ENCODE results near the gene COL23A1.
"Not testable (repeated sequence)": the region's sequence is repeated elsewhere in the genome, so short reads cannot be mapped to it uniquely, and the experiment has no call there.

The COL23A1 gene

DNA sequence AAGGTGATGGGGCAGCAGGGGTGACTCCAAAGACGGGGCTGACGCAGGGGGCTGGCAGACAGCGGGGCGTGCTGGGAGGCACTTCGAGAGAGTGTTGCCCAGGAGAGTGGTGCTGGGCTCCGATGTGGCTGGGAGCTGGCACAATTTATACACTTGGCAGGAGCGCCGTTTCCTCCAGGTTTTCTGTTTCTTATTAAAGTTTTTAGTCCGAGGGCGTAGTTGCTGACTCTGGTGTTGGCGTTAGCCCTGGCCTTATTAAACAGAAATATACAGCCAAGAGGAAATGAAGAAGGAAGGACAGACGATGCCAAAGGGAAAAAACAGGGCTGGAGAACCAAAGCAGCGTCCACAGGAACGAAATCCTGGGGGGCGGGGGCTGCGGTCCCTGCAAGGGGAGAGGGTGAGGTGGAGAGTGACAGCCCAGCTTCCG is 218.0 kb downstream of the COL23A1 start:
- no peak for DNase-seq
- Histone ChIP-seq H3K4me2 (ENCODE audit: low read depth, low read length) (no peak overlapping the region), H3K4me3 (ENCODE audit: low read length) (no peak overlapping the region), H2AFZ (ENCODE audit: low read length) (no peak overlapping the region), H3K27me3 (replicated peaks; ENCODE audit: insufficient read depth, low read length) (peaks cover 60% of the 10 kb centered on the region), H3K27ac (ENCODE audit: low read length) (no peak overlapping the region), H4K20me1 (ENCODE audit: insufficient read depth, low read length) (no peaks in the 10 kb centered on the region), H3K9ac (ENCODE audit: low read length) (no peak overlapping the region), H3K79me2 (ENCODE audit: low read length) (no peaks in the 10 kb centered on the region), H3F3A (ENCODE audit: insufficient read depth, low read length) (no peaks in the 10 kb centered on the region), H3K4me1 (ENCODE audit: low read length) (no peaks in the 10 kb centered on the region), H3K36me3 (replicated peaks; ENCODE audit: insufficient read depth, low read length) (no peaks in the 10 kb centered on the region), H3K9me2 (replicated peaks; ENCODE audit: insufficient read depth, low read length) (no peaks in the 10 kb centered on the region), H3K9me3 (replicated peaks; ENCODE audit: insufficient read depth, low read length) (no peaks in the 10 kb centered on the region)
- TF ChIP-seq, protein P1, sequence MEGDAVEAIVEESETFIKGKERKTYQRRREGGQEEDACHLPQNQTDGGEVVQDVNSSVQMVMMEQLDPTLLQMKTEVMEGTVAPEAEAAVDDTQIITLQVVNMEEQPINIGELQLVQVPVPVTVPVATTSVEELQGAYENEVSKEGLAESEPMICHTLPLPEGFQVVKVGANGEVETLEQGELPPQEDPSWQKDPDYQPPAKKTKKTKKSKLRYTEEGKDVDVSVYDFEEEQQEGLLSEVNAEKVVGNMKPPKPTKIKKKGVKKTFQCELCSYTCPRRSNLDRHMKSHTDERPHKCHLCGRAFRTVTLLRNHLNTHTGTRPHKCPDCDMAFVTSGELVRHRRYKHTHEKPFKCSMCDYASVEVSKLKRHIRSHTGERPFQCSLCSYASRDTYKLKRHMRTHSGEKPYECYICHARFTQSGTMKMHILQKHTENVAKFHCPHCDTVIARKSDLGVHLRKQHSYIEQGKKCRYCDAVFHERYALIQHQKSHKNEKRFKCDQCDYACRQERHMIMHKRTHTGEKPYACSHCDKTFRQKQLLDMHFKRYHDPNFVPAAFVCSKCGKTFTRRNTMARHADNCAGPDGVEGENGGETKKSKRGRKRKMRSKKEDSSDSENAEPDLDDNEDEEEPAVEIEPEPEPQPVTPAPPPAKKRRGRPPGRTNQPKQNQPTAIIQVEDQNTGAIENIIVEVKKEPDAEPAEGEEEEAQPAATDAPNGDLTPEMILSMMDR (IDR thresholded peaks at IDR 0.05; ENCODE audit: low read length) = no peak
- TF ChIP-seq EZH2 (optimal IDR thresholded peaks at IDR 0.05; ENCODE audit: low read depth, low read length) (no peak), EZH2phosphoT487 (IDR thresholded peaks at IDR 0.05; ENCODE audit: low read length) (no peak)

DNA sequence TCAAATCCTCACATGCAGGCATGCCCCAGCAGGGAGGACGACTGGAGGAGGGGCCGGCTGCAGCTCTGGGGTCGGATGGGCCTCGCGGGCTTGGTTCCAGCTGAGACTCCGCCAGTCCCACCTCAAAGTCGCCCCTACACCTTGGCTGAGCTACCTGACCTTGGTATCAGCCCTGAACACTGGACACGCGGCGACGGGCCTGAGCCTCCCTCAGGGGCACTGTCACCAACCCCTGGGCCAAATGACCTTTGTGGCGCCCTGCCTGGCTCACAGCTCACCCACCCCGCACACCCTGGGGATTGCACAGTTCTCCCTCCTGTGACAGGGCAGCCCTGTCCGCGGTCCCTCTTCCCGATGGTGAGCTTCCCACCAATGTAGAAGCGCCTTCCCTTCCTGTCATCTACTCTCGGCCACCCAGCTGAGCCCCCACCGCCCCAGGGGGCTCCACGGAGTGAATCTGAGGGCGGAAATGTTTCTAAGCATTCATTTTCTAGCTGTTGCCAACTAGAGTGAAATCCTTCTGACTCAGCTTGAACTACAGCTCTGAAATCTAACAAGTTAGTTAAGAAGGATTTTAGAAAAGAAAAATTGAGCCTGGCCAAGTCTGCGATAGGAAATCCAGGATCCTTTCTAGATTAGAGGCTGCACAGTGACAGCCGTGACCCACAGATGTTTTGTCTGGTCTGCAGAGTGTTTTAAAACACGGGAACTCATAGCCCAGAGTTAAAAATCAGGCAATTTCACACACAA is 218.7 kb downstream of the COL23A1 start:
- no peak overlapping the region for H3K27ac ChIP-seq (ENCODE audit: low read length)
- no peak overlapping the region for H3K4me2 ChIP-seq (ENCODE audit: low read depth, low read length)
- no peaks in the 10 kb centered on the region for H3K9me3 ChIP-seq (replicated peaks; ENCODE audit: insufficient read depth, low read length)
- no peak for DNase-seq
- no peaks in the 10 kb centered on the region for H3F3A ChIP-seq (ENCODE audit: insufficient read depth, low read length)
- no peaks in the 10 kb centered on the region for H4K20me1 ChIP-seq (ENCODE audit: insufficient read depth, low read length)
- no peaks in the 10 kb centered on the region for H3K4me1 ChIP-seq (ENCODE audit: low read length)
- no peak overlapping the region for H3K9ac ChIP-seq (ENCODE audit: low read length)
- no peaks in the 10 kb centered on the region for H3K9me2 ChIP-seq (replicated peaks; ENCODE audit: insufficient read depth, low read length)
- no peak overlapping the region for H3K4me3 ChIP-seq (ENCODE audit: low read length)
- no peaks in the 10 kb centered on the region for H3K36me3 ChIP-seq (replicated peaks; ENCODE audit: insufficient read depth, low read length)
- TF ChIP-seq, protein P1 (IDR thresholded peaks at IDR 0.05; ENCODE audit: low read length) = no peak
- TF ChIP-seq EZH2 (optimal IDR thresholded peaks at IDR 0.05; ENCODE audit: low read depth, low read length) (no peak), EZH2phosphoT487 (IDR thresholded peaks at IDR 0.05; ENCODE audit: low read length) (no peak)
- peaks cover 59% of the 10 kb centered on the region for H3K27me3 ChIP-seq (replicated peaks; ENCODE audit: insufficient read depth, low read length)
- no peak overlapping the region for H2AFZ ChIP-seq (ENCODE audit: low read length)
- no peaks in the 10 kb centered on the region for H3K79me2 ChIP-seq (ENCODE audit: low read length)

DNA sequence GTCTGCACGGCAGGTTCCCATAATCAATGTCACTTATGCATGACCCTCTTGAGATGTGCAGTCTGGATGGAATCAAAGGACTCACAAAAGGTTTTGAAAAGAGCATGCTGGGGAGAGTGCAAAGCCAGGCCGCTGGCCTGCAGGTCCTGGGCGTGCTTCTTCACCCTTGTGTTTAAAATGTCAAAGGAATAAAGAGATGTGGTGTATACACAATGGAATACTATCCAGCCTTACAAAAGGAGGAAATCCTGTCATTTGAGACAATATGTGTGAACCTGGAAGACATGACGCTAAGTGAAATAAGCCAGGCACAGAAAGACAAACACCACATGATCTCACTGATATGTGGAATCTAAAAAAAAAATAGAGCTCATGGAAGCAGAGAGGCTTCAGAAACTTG is 220.1 kb downstream of the COL23A1 start:
- H3K79me2 ChIP-seq (ENCODE audit: low read length) = no peaks in the 10 kb centered on the region
- TF ChIP-seq, protein P1 (IDR thresholded peaks at IDR 0.05; ENCODE audit: low read length) = no peak
- TF ChIP-seq EZH2 (optimal IDR thresholded peaks at IDR 0.05; ENCODE audit: low read depth, low read length) (no peak), EZH2phosphoT487 (IDR thresholded peaks at IDR 0.05; ENCODE audit: low read length) (no peak)
- no peak for DNase-seq
- no peaks in the 10 kb centered on the region for H3K36me3 ChIP-seq (replicated peaks; ENCODE audit: insufficient read depth, low read length)
- H3K27me3 ChIP-seq (replicated peaks; ENCODE audit: insufficient read depth, low read length) = peaks cover 48% of the 10 kb centered on the region
- H3K9me2 ChIP-seq (replicated peaks; ENCODE audit: insufficient read depth, low read length) = no peaks in the 10 kb centered on the region
- H3K4me2 ChIP-seq (ENCODE audit: low read depth, low read length) = no peak overlapping the region
- H4K20me1 ChIP-seq (ENCODE audit: insufficient read depth, low read length) = no peaks in the 10 kb centered on the region
- no peaks in the 10 kb centered on the region for H3K9me3 ChIP-seq (replicated peaks; ENCODE audit: insufficient read depth, low read length)
- H3K4me1 ChIP-seq (ENCODE audit: low read length) = no peaks in the 10 kb centered on the region
- H3K4me3 ChIP-seq (ENCODE audit: low read length) = no peak overlapping the region
- no peak overlapping the region for H2AFZ ChIP-seq (ENCODE audit: low read length)
- no peaks in the 10 kb centered on the region for H3F3A ChIP-seq (ENCODE audit: insufficient read depth, low read length)
- no peak overlapping the region for H3K9ac ChIP-seq (ENCODE audit: low read length)
- no peak overlapping the region for H3K27ac ChIP-seq (ENCODE audit: low read length)

DNA sequence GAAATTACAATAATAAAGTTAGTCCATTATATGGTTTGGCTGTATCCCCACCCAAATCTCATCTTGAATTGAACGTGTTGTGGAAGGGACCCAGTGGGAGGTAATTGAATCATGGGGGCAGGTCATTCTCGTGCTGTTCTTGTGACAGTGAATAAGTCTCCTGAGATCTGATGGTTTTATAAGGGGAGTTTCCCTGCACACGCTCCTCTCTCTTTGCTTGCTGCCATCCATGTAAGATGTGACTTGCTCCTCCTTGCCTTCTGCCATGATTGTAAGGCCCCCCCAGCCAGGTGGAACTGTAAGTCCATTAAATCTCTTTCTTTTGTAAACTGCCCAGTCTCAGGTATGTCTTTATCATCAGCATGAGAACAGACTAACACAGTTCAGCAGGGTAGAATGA is 220.7 kb downstream of the COL23A1 start:
- not testable (repeated sequence) for H3K27ac ChIP-seq (ENCODE audit: low read length); H3K9me2 ChIP-seq (replicated peaks; ENCODE audit: insufficient read depth, low read length); H3K36me3 ChIP-seq (replicated peaks; ENCODE audit: insufficient read depth, low read length); H3K79me2 ChIP-seq (ENCODE audit: low read length); H3F3A ChIP-seq (ENCODE audit: insufficient read depth, low read length); H4K20me1 ChIP-seq (ENCODE audit: insufficient read depth, low read length); H3K4me2 ChIP-seq (ENCODE audit: low read depth, low read length); H3K4me3 ChIP-seq (ENCODE audit: low read length); H2AFZ ChIP-seq (ENCODE audit: low read length); H3K4me1 ChIP-seq (ENCODE audit: low read length); H3K9me3 ChIP-seq (replicated peaks; ENCODE audit: insufficient read depth, low read length); DNase-seq; H3K9ac ChIP-seq (ENCODE audit: low read length)
- peaks cover 48% of the 10 kb centered on the region for H3K27me3 ChIP-seq (replicated peaks; ENCODE audit: insufficient read depth, low read length)

Data from MM.1S (cell line).